ENCODE results near the gene MYBBP1A.

- no peak for TF ChIP-seq EZH2 (IDR thresholded peaks at IDR 0.05; ENCODE audit: insufficient read depth, poor library complexity, severe bottlenecking)
- no peak for TF ChIP-seq EZH2phosphoT487 (IDR thresholded peaks at IDR 0.05; ENCODE audit: insufficient read depth, low read depth)
These were observed 12.4 kb downstream of the MYBBP1A start for GRCh38 chr17:4542726-4543191.

Measured in GM23248 (cell line).